ENCODE results near the gene TSPAN14.

The TSPAN14 gene

DNA sequence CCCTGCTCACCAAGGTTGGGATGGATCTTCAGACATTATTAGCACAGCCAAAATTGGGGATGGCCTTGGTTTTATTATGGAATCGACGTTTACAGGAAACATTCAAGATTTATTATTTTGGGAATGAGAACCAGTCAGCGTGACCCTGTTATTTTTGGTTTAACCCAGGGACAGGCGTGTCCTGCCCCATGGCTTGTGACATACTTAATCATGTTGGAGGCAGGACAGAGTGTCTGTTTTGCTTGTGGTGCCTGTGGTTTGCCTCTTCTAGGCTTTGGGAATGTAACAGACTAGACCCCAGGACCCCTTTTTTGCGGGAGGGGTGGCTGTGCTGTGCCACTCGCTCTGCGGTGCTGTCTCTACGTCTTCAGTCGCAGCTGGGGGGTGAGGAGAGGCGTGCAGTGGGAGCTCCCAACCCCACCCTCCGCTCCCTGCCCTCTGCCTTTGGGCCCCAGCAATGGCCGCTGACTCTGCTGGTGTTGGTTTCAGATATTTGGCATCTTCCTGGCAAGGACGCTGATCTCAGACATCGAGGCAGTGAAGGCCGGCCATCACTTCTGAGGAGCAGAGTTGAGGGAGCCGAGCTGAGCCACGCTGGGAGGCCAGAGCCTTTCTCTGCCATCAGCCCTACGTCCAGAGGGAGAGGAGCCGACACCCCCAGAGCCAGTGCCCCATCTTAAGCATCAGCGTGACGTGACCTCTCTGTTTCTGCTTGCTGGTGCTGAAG lies 63.5 kb downstream of the TSPAN14 start:
- Histone ChIP-seq H4K20me1 (ENCODE audit: insufficient read depth, low read length) (no peaks in the 10 kb centered on the region), H3F3A (ENCODE audit: insufficient read depth, low read length) (no peaks in the 10 kb centered on the region), H3K4me2 (ENCODE audit: low read length) (no peak overlapping the region), H3K9me3 (ENCODE audit: low read length) (no peaks in the 10 kb centered on the region), H3K9me2 (ENCODE audit: low read depth, low read length) (no peaks in the 10 kb centered on the region), H3K4me1 (ENCODE audit: insufficient read depth, low read length, severe bottlenecking) (no peaks in the 10 kb centered on the region), H2AFZ (ENCODE audit: low read length) (no peak overlapping the region), H3K9ac (ENCODE audit: low read length) (no peak overlapping the region), H3K79me2 (ENCODE audit: insufficient read depth, low read length) (no peaks in the 10 kb centered on the region), H3K27ac (ENCODE audit: low read depth, low read length, poor library complexity, severe bottlenecking) (no peak overlapping the region), H3K4me3 (ENCODE audit: low read depth, low read length, poor library complexity, severe bottlenecking) (no peak overlapping the region), H3K27me3 (ENCODE audit: insufficient read depth, low read length) (no peaks in the 10 kb centered on the region), H3K36me3 (ENCODE audit: insufficient read depth, low read length) (peaks cover 58% of the 10 kb centered on the region)
- TF ChIP-seq CTCF (IDR thresholded peaks at IDR 0.05; ENCODE audit: low read length) (no peak), EZH2 (IDR thresholded peaks at IDR 0.05; ENCODE audit: borderline replicate concordance, low read length) (no peak)

DNA sequence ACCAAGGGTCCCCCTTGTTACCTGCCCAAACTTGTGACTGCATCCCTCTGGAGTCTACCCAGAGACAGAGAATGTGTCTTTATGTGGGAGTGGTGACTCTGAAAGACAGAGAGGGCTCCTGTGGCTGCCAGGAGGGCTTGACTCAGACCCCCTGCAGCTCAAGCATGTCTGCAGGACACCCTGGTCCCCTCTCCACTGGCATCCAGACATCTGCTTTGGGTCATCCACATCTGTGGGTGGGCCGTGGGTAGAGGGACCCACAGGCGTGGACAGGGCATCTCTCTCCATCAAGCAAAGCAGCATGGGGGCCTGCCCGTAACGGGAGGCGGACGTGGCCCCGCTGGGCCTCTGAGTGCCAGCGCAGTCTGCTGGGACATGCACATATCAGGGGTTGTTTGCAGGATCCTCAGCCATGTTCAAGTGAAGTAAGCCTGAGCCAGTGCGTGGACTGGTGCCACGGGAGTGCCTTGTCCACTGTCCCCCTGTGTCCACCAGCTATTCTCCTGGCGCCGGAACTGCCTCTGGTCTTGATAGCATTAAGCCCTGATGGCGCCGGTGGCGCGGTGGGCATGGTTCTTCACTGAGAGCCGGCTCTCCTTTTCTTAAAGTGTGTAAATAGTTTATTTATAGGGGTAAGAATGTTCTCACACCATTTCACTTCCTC lies 64.2 kb downstream of the TSPAN14 start:
- no peak overlapping the region for H3K9ac ChIP-seq (ENCODE audit: low read length)
- H3K4me3 ChIP-seq (ENCODE audit: low read depth, low read length, poor library complexity, severe bottlenecking) = no peak overlapping the region
- H3K9me3 ChIP-seq (ENCODE audit: low read length) = no peaks in the 10 kb centered on the region
- H3K27ac ChIP-seq (ENCODE audit: low read depth, low read length, poor library complexity, severe bottlenecking) = no peak overlapping the region
- TF ChIP-seq CTCF (IDR thresholded peaks at IDR 0.05; ENCODE audit: low read length) = no peak
- TF ChIP-seq EZH2 (IDR thresholded peaks at IDR 0.05; ENCODE audit: borderline replicate concordance, low read length) = no peak
- peaks cover 51% of the 10 kb centered on the region for H3K36me3 ChIP-seq (ENCODE audit: insufficient read depth, low read length)
- no peaks in the 10 kb centered on the region for H3K4me1 ChIP-seq (ENCODE audit: insufficient read depth, low read length, severe bottlenecking)
- H3K79me2 ChIP-seq (ENCODE audit: insufficient read depth, low read length) = no peaks in the 10 kb centered on the region
- H4K20me1 ChIP-seq (ENCODE audit: insufficient read depth, low read length) = no peaks in the 10 kb centered on the region
- no peaks in the 10 kb centered on the region for H3K9me2 ChIP-seq (ENCODE audit: low read depth, low read length)
- H2AFZ ChIP-seq (ENCODE audit: low read length) = no peak overlapping the region
- no peak overlapping the region for H3K4me2 ChIP-seq (ENCODE audit: low read length)
- no peaks in the 10 kb centered on the region for H3K27me3 ChIP-seq (ENCODE audit: insufficient read depth, low read length)
- no peaks in the 10 kb centered on the region for H3F3A ChIP-seq (ENCODE audit: insufficient read depth, low read length)

DNA sequence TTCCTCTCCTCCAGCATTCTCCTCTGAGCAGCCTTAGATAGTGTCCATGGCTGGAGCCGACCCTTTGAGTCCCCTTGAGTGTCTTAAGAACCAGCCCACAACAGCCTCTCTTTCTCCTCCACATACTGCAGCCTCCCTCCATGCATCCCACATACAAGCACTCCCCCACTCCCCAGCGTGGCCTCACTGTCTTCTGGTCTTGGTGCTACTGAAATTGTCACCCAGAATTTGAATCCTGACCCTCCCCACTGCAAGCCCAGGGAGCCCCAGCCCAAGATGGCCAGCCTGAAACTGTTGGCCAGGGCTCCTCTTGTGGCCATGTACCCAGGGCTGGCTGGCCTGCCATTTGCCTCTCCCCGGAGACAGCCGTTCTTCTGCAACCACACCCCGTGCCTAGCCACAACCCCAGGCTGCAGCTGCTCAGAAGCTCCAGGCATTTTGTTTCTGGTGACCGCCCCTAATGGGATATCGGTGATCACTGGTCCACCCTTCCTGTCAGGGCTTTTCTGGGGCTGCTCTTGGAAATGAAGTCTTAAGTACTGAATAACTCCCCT lies 64.8 kb downstream of the TSPAN14 start:
- H3K4me3 ChIP-seq (ENCODE audit: low read depth, low read length, poor library complexity, severe bottlenecking) = no peak overlapping the region
- H3K9ac ChIP-seq (ENCODE audit: low read length) = no peak overlapping the region
- H3K79me2 ChIP-seq (ENCODE audit: insufficient read depth, low read length) = no peaks in the 10 kb centered on the region
- no peak for TF ChIP-seq CTCF (IDR thresholded peaks at IDR 0.05; ENCODE audit: low read length)
- no peak for TF ChIP-seq EZH2 (IDR thresholded peaks at IDR 0.05; ENCODE audit: borderline replicate concordance, low read length)
- H3K36me3 ChIP-seq (ENCODE audit: insufficient read depth, low read length) = peaks cover 47% of the 10 kb centered on the region; the same call in 1 of the 2 replicates
- no peak overlapping the region for H3K4me2 ChIP-seq (ENCODE audit: low read length)
- H3K9me3 ChIP-seq (ENCODE audit: low read length) = no peaks in the 10 kb centered on the region
- no peaks in the 10 kb centered on the region for H3F3A ChIP-seq (ENCODE audit: insufficient read depth, low read length)
- H3K27me3 ChIP-seq (ENCODE audit: insufficient read depth, low read length) = no peaks in the 10 kb centered on the region
- H3K9me2 ChIP-seq (ENCODE audit: low read depth, low read length) = no peaks in the 10 kb centered on the region
- H4K20me1 ChIP-seq (ENCODE audit: insufficient read depth, low read length) = no peaks in the 10 kb centered on the region
- H2AFZ ChIP-seq (ENCODE audit: low read length) = no peak overlapping the region
- H3K27ac ChIP-seq (ENCODE audit: low read depth, low read length, poor library complexity, severe bottlenecking) = no peak overlapping the region
- H3K4me1 ChIP-seq (ENCODE audit: insufficient read depth, low read length, severe bottlenecking) = no peaks in the 10 kb centered on the region

Measured in OCI-LY1 (cell line).